WTC11 (cell line): ENCODE data around the gene MUC6. TPM values are rescaled to one million over a fixed set of nuclear protein-coding genes. Genes with fewer than 3 reads are reported as not detected.
A peak's percentile ranks its signal among the peaks of the same experiment; 100 is the strongest.

Source experiments
- ATAC-seq: fragments of 200-7000 bp; cut with Tn5 transposase; 2 replicates; pipeline ENCODE4 v1.10.0; 2021; ENCODE audit warnings: mild to moderate bottlenecking, moderate library complexity
- CTCF ChIA-PET: fragments of 300-600 bp; sonication (Branson Sonifier 250); formaldehyde crosslinking; loops from one replicate; lab custom pipeline; 2021; ENCODE audit warnings: antibody characterized with exemption; lab: Charles Lee
- POLR2A ChIA-PET: fragments of 350-600 bp; sonication (Branson Sonifier 250); formaldehyde crosslinking; loops from one replicate; lab custom pipeline; 2021; ENCODE audit warnings: antibody characterized with exemption; lab: Charles Lee
- DNase-seq: peaks from one replicate; pipeline ENCODE4 v3.0.0; 2021; ENCODE audit warnings: low spot score
- H3K27ac Mint-ChIP-seq: 2 replicates; pipeline ENCODE4 v1.8.0; 2021; ENCODE audit warnings: mixed read lengths
- H3K27me3 Mint-ChIP-seq: 2 replicates; pipeline ENCODE4 v1.8.0; 2021; ENCODE audit warnings: low read depth, mild to moderate bottlenecking, moderate library complexity, mixed read lengths
- H3K36me3 Mint-ChIP-seq: 2 replicates; pipeline ENCODE4 v1.8.0; 2021; ENCODE audit warnings: mixed read lengths
- H3K4me1 Mint-ChIP-seq: 2 replicates; pipeline ENCODE4 v1.8.0; 2022; ENCODE audit warnings: mixed read lengths
- H3K4me3 Mint-ChIP-seq: 2 replicates; pipeline ENCODE4 v1.8.0; 2021; ENCODE audit warnings: mild to moderate bottlenecking, moderate library complexity, mixed read lengths
- H3K9me3 Mint-ChIP-seq: 2 replicates; pipeline ENCODE4 v1.8.0; 2021; ENCODE audit warnings: mixed read lengths
- IRF2 ChIP-seq: sonication (generic); formaldehyde crosslinking; IDR thresholded peaks from 2 replicates; pipeline ENCODE4 v1.8.0; 2022; ENCODE audit warnings: low read depth, missing genetic modification reagents, borderline replicate concordance
- NFE2L1 ChIP-seq: sonication (generic); formaldehyde crosslinking; IDR thresholded peaks from 2 replicates; pipeline ENCODE4 v1.8.1; 2023; ENCODE audit warnings: missing genetic modification reagents
- NR1H2 ChIP-seq: sonication (generic); formaldehyde crosslinking; IDR thresholded peaks from 2 replicates; pipeline ENCODE4 v1.9.0; 2021; ENCODE audit warnings: mild to moderate bottlenecking, moderate library complexity, missing genetic modification reagents
- PRRX2 ChIP-seq: fragments of 250-450 bp; sonication (Bioruptor Pico); IDR thresholded peaks from 2 replicates; pipeline ENCODE4 v1.8.0; 2021; ENCODE audit warnings: mild to moderate bottlenecking
- SOX15 ChIP-seq: fragments of 250-450 bp; sonication (Bioruptor Pico); IDR thresholded peaks from 2 replicates; pipeline ENCODE4 v1.9.0; 2021; ENCODE audit warnings: mild to moderate bottlenecking
- ZNF138 ChIP-seq: sonication (generic); formaldehyde crosslinking; conservative IDR thresholded peaks from 2 replicates; pipeline ENCODE4 v1.8.1; 2022; ENCODE audit warnings: mild to moderate bottlenecking, moderate library complexity, missing genetic modification reagents
- total RNA-seq: library from RNA; stranded (reverse); gene quantifications from 3 replicates; pipeline ENCODE4 v1.2.3, GENCODE V29; 2021
- TF ChIP-seq, protein P1 (sequence below): sonication (generic); formaldehyde crosslinking; IDR thresholded peaks from 2 replicates; pipeline ENCODE4 v1.8.1; 2023; ENCODE audit warnings: mild to moderate bottlenecking, moderate library complexity, missing genetic modification reagents
- TF ChIP-seq, protein P2 (sequence below): fragments of 250-450 bp; sonication (Bioruptor Pico); IDR thresholded peaks from 2 replicates; pipeline ENCODE4 v2.1.2; 2022; ENCODE audit warnings: mild to moderate bottlenecking, moderate library complexity
- TF ChIP-seq, protein P3 (sequence below): sonication (generic); formaldehyde crosslinking; IDR thresholded peaks from 2 replicates; pipeline ENCODE4 v1.8.1; 2023; ENCODE audit warnings: mild to moderate bottlenecking, missing genetic modification reagents
- TF ChIP-seq, protein P4 (sequence below): fragments of 250-450 bp; sonication (Bioruptor Pico); IDR thresholded peaks from 2 replicates; pipeline ENCODE4 v1.9.0; 2021; ENCODE audit warnings: mild to moderate bottlenecking
- TF ChIP-seq, protein P5 (sequence below): sonication (generic); formaldehyde crosslinking; IDR thresholded peaks from 2 replicates; pipeline ENCODE4 v1.8.0; 2022; ENCODE audit warnings: mild to moderate bottlenecking, missing genetic modification reagents

The MUC6 gene
- total RNA-seq, 1 experiment from 2014 or later = 0.13 TPM

GRCh38 chr11:985848-986247 lies 50.7 kb downstream of the MUC6 start:
- no peaks in the 10 kb centered on the region for H3K9me3 Mint-ChIP-seq
- no peaks in the 10 kb centered on the region for H3K4me1 Mint-ChIP-seq
- TF ChIP-seq ZNF138 (CRISPR knock-in tag) (no peak), NR1H2 (CRISPR knock-in tag) (no peak), IRF2 (no peak)
- TF ChIP-seq, protein P1, sequence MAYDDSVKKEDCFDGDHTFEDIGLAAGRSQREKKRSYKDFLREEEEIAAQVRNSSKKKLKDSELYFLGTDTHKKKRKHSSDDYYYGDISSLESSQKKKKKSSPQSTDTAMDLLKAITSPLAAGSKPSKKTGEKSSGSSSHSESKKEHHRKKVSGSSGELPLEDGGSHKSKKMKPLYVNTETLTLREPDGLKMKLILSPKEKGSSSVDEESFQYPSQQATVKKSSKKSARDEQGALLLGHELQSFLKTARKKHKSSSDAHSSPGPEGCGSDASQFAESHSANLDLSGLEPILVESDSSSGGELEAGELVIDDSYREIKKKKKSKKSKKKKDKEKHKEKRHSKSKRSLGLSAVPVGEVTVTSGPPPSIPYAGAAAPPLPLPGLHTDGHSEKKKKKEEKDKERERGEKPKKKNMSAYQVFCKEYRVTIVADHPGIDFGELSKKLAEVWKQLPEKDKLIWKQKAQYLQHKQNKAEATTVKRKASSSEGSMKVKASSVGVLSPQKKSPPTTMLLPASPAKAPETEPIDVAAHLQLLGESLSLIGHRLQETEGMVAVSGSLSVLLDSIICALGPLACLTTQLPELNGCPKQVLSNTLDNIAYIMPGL = no peak
- no peaks in the 10 kb centered on the region for H3K27me3 Mint-ChIP-seq
- H3K27ac Mint-ChIP-seq = no peak overlapping the region
- ChIA-PET CTCF (no interaction called here), POLR2A (no interaction called here)
- no peak for ATAC-seq
- H3K4me3 Mint-ChIP-seq = no peak overlapping the region
- no peak for DNase-seq
- peaks cover 49% of the 10 kb centered on the region for H3K36me3 Mint-ChIP-seq

DNA sequence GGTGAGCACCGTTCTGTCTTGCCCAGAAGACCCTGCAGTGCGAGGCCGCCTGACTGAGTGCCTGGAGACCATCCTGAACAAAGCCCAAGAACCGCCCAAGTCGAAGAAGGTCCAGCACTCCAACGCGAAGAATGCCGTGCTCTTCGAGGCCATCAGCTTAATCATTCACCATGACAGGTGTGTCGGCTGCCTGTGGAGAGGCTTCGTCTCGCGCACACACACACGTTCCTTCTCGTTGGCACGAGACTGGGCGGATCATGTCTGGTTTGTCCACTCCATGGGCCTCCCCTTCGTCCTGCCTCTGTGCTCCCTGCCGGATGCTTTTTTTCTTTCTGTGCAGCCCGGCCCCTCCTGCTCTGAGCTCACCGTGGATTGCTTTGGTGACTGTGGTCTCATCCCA lies 51.1 kb downstream of the MUC6 start:
- TF ChIP-seq, protein P2, sequence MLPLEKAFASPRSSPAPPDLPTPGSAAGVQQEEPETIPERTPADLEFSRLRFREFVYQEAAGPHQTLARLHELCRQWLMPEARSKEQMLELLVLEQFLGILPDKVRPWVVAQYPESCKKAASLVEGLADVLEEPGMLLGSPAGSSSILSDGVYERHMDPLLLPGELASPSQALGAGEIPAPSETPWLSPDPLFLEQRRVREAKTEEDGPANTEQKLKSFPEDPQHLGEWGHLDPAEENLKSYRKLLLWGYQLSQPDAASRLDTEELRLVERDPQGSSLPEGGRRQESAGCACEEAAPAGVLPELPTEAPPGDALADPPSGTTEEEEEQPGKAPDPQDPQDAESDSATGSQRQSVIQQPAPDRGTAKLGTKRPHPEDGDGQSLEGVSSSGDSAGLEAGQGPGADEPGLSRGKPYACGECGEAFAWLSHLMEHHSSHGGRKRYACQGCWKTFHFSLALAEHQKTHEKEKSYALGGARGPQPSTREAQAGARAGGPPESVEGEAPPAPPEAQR (CRISPR knock-in tag) = no peak
- TF ChIP-seq PRRX2 (CRISPR knock-in tag) = no peak
- Mint-ChIP-seq H3K36me3 (peaks cover 52% of the 10 kb centered on the region), H3K27ac (no peak overlapping the region), H3K9me3 (no peaks in the 10 kb centered on the region), H3K4me3 (no peak overlapping the region), H3K4me1 (no peaks in the 10 kb centered on the region), H3K27me3 (no peaks in the 10 kb centered on the region)
- ChIA-PET POLR2A (no interaction called here), CTCF (no interaction called here)
- ATAC-seq = no peak
- no peak for DNase-seq

- Mint-ChIP-seq H3K27ac (peak overlapping the region; percentile 11; the same call in 1 of the 2 replicates), H3K9me3 (no peaks in the 10 kb centered on the region), H3K4me3 (no peak overlapping the region), H3K4me1 (no peaks in the 10 kb centered on the region), H3K27me3 (no peaks in the 10 kb centered on the region), H3K36me3 (peaks cover 49% of the 10 kb centered on the region)
- no peak for TF ChIP-seq SOX15 (CRISPR knock-in tag)
- TF ChIP-seq NFE2L1 (CRISPR knock-in tag) = no peak
- TF ChIP-seq, protein P3, sequence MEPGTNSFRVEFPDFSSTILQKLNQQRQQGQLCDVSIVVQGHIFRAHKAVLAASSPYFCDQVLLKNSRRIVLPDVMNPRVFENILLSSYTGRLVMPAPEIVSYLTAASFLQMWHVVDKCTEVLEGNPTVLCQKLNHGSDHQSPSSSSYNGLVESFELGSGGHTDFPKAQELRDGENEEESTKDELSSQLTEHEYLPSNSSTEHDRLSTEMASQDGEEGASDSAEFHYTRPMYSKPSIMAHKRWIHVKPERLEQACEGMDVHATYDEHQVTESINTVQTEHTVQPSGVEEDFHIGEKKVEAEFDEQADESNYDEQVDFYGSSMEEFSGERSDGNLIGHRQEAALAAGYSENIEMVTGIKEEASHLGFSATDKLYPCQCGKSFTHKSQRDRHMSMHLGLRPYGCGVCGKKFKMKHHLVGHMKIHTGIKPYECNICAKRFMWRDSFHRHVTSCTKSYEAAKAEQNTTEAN (CRISPR knock-in tag) = no peak
- ChIA-PET CTCF (no interaction called here), POLR2A (no interaction called here)
- ATAC-seq (no peak), DNase-seq (no peak)
Measured at GRCh38 chr11:984546-984945, 52.0 kb downstream of the MUC6 start.

GRCh38 chr11:981764-982163 lies 54.8 kb downstream of the MUC6 start:
- ATAC-seq = no peak
- Mint-ChIP-seq H3K36me3 (peaks cover 42% of the 10 kb centered on the region), H3K4me1 (0 out of 2 replicates have a peak, but pooled peaks cover 4% of the 10 kb centered on the region), H3K27me3 (no peaks in the 10 kb centered on the region), H3K9me3 (no peaks in the 10 kb centered on the region), H3K4me3 (no peak overlapping the region), H3K27ac (no peak overlapping the region)
- ChIA-PET CTCF (no interaction called here), POLR2A (no interaction called here)
- no peak for DNase-seq
- TF ChIP-seq, protein P4, sequence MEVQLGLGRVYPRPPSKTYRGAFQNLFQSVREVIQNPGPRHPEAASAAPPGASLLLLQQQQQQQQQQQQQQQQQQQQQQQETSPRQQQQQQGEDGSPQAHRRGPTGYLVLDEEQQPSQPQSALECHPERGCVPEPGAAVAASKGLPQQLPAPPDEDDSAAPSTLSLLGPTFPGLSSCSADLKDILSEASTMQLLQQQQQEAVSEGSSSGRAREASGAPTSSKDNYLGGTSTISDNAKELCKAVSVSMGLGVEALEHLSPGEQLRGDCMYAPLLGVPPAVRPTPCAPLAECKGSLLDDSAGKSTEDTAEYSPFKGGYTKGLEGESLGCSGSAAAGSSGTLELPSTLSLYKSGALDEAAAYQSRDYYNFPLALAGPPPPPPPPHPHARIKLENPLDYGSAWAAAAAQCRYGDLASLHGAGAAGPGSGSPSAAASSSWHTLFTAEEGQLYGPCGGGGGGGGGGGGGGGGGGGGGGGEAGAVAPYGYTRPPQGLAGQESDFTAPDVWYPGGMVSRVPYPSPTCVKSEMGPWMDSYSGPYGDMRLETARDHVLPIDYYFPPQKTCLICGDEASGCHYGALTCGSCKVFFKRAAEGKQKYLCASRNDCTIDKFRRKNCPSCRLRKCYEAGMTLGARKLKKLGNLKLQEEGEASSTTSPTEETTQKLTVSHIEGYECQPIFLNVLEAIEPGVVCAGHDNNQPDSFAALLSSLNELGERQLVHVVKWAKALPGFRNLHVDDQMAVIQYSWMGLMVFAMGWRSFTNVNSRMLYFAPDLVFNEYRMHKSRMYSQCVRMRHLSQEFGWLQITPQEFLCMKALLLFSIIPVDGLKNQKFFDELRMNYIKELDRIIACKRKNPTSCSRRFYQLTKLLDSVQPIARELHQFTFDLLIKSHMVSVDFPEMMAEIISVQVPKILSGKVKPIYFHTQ (CRISPR knock-in tag) = no peak
- TF ChIP-seq, protein P5, sequence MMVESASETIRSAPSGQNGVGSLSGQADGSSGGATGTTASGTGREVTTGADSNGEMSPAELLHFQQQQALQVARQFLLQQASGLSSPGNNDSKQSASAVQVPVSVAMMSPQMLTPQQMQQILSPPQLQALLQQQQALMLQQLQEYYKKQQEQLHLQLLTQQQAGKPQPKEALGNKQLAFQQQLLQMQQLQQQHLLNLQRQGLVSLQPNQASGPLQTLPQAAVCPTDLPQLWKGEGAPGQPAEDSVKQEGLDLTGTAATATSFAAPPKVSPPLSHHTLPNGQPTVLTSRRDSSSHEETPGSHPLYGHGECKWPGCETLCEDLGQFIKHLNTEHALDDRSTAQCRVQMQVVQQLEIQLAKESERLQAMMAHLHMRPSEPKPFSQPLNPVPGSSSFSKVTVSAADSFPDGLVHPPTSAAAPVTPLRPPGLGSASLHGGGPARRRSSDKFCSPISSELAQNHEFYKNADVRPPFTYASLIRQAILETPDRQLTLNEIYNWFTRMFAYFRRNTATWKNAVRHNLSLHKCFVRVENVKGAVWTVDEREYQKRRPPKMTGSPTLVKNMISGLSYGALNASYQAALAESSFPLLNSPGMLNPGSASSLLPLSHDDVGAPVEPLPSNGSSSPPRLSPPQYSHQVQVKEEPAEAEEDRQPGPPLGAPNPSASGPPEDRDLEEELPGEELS (CRISPR knock-in tag) = no peak
